Measurements from ENCODE around the gene PPIG.

- no peak for TF ChIP-seq CTCF (IDR thresholded peaks at IDR 0.05)
- no peak for TF ChIP-seq ZFX (IDR thresholded peaks at IDR 0.05; ENCODE audit: borderline replicate concordance)
Measured at GRCh38 chr2:169672406-169672805, 88.3 kb downstream of the PPIG start.
